Stimulated activated CD8-positive, alpha-beta memory T cell treated with anti-CD3 and anti-CD28 coated beads, Interleukin-7, amount 100 ng/mL, for 1 hour (primary cell): ENCODE results near the gene DZANK1.
"Not testable (repeated sequence)": the region's sequence is repeated elsewhere in the genome, so short reads cannot be mapped to it uniquely, and the experiment has no call there.

Source experiments
- DNase-seq, 2 donors: peaks; one replicate each; pipeline ENCODE4 v3.0.0-alpha.2; 2020; ENCODE audit warnings: low read depth in 2 of 2

The DZANK1 gene

DNA sequence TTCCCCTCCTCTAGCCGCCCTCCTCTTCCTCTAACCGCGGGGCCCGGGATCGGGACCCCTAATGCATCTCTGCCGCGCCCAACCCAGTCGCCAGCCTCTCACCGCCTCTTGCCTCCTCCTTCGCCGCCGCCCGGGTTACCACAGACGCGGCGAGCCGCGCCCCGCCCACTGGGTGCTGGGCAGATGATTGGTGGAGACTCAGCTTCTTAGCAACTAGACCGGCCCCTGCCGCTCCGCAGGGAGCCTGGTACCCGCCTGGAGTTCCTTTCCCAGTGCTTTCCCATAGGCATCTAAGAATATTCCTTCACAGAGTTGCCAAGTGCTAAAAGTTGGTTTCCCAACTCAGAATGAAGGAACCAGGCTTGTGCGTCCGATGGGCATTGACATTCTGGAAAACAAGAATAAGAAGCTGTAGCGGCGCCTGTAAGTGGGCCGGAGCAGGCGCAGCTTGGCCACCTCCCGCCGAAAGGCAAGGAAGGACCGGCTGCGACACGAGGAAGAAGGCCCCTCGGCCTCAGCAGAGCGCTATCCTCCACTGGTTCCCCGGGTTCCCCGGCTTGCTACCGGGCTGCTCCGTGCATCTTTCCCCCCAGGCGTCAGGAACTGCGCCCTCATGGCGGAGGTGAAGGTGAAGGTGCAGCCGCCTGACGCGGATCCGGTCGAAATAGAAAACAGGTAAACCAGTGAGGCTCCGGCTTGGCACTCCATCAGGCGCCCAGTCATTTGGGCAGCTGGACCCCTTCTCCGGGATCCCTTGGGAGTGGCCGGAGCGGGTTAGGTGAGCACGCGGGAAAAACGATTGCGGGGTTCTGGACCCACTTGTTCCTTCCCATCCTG, at the start of gene DZANK1, which contains the start of gene POLR3F:
DZANK1 (minus strand) TSS at position 137 of the 837 bp plus-strand sequence. CDS start 1,672 bp downstream, outside the sequence.
POLR3F (plus strand) TSS at position 497 of the 837 bp plus-strand sequence; CDS start at position 614, 117 bp downstream.
- peak; percentile 79 to 83 for DNase-seq

DNA sequence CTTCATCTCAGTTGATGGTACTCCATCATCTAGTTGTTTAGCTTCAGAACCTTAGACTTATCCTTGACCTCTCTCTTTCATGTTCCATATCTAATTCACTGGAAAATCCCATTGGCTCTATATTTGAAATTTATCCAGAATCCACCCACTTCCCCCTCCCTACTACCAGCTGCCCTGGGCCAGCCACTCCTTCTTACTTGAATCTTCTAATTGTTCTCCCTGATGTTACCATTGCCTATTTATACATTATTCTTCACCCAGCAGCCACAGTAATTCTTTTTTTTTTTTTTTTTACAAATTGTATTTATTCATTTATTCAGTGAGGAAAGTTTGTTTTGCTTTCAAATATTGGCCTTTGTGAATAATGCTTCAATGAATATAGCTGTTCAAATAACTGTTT, 49.1 kb upstream of the DZANK1 start:
- DNase-seq: no peak

DNA sequence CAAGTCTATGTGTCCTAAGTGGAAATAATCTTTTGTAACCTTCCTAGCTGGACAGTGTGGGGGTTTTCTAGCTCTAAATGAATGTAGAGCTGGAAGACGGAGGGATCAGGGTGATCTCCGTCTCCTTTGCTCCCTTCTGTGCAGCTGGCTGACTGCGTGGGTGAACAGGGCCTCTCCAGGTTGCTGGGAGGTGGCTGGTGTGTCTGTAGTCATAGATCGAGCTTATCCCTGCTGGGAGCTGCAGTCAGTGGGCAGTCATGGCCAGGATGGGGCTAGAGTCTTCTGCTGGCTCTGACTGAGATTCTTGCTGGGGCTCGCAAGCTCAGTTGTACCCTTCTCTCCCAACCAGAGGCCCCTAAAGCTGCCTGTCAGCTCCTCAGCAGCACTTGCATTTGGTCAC, 47.3 kb upstream of the DZANK1 start:
- no peak for DNase-seq

DNA sequence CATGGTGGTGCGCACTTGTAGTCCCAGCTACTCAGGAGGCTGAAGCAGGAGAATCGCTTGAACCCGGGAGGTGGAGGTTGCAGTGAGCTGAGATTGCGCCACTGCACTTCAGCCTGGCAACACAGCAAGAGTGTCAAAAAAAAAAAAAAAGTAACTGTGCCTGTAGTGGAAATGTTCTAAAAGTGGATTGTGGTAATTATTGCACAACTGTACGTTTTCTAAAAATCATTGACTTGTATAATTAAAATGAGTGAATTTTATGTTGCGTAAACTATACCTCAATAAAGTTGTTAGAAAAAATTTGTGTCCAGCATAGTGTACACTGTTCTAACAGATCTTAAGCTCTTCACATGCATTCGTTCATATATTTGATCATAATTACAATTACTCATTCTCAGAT, 46.4 kb upstream of the DZANK1 start:
- DNase-seq: no peak

DNA sequence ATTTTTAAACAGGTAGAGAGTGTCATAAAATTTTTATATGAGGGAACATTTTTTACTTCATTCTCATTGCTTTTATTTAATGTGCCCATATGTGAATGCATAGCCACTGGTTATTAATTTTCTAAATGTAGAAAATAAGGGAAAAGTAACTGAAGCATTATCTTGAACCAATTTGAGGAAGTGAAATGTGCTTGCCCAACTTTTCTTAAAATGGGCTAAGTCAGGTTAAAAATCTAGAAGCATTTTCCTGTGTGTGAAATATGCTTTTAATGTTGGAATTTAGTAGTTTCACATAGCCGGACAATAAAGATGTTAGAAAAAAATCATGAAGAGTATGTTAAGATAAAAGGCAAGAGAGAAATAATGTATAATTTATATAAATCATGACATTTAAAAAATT, 44.7 kb upstream of the DZANK1 start:
- no peak for DNase-seq

DNA sequence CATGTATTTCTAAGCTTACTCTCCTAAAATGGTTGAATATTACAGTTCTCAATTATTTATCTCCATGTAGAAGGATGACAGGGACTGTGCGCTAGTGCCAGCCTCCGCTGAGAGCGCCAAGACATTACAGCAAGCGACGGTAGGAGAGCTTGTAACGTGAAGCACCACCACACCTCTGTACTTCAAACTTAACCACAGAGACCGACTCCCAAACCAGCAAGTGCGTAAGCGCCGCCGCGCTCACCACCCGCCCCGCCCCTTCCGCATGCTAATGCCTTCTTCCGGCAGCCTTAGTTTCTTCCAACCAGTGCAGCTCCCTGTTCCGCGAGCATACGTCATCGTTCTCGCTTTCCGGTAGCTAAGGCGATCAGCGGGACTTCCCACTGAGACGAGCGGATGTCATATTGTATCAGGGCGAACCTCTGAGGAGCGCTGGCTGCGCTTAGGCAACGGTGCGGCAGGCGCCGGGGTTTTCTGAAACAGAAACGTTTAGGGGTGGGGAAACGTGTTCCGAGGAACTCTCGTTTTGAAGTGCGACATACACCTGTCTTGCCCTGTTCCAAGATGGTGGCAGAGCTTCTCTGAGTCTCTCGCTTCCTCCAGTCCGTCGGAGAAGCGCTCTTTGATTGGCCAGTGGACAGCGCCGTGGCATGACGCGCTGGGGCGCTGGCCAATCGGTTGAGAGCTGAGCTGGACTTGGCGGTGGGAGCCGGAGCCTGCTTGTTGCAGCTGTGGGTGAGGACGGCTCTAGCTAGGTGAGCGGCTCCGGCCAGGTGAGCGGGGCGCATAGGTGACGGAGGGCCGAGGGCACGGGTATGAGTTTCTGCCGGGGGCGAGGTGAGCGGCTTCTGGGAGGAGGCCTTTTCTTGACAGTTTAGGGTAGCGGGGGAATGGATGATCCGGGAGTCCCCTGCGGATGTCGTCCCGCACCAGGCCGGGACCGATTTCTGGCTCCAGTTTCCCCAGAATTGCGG, 40.7 kb upstream of the DZANK1 start, which contains the start of gene SEC23B:
SEC23B (plus strand) TSS at position 723 of the 974 bp plus-strand sequence. CDS start 2,896 bp downstream, outside the sequence.
- peak; percentile 95 for DNase-seq

DNA sequence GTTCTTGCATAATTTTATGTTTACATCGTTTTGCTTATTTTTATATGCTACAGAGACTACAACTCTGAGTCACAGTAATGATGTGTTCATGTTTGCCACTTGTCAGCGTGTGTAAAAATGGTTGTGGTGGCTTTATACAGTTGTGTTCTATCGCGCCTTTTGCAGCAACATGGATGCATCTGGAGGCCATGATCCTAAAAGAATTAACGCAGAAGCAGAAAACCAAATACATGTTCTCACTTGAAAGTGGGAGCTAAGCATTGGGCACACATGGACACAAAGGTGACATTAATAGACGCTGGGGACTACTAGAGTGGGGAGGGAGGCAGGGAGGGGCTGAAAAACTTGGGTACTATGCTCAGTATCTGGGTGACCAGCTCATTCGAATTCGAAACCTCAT, 39.9 kb upstream of the DZANK1 start:
- no peak for DNase-seq

DNA sequence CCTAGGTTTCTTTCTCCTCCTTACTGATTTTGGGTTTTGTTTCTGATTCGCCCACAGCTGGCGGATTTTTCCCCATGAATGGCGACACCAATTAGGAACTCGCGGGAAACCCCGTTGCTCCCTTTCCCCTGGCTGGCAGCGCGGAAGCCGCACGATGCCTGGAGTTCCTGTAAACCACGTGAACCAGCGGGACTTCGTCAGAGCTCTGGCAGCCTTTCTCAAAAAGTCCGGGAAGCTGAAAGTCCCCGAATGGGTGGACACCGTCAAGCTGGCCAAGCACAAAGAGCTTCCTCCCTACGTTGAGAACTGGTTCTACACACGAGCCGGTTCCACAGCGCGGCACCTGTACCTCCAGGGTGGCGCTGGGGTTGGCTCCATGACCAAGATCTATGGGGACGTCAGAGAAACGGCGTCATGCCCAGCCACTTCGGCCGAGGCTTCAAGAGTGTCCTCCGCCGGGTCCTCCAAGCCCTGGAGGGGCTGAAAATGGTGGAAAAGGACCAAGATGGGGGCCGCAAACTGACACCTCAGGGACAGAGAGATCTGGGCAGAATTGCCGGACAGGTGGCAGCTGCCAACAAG, 37.7 kb upstream of the DZANK1 start:
- no peak for DNase-seq

DNA sequence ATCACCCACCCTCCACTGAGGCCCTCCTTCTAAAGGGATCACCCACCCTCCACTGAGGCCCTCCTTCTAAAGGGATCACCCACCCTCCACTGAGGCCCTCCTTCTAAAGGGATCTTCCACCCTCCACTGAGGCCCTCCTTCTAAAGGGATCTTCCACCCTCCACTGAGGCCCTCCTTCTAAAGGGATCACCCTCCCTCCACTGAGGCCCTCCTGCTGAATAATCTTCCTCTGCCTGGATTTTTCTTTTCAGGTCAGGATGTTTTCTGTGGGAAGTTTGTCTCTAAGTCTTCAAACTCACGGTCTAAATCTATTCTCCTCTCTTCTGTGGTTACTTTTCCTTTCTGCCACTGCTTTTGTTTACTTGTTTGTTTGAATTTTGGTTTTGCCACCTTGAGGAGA, 34.8 kb upstream of the DZANK1 start:
- not testable (repeated sequence) for DNase-seq

DNA sequence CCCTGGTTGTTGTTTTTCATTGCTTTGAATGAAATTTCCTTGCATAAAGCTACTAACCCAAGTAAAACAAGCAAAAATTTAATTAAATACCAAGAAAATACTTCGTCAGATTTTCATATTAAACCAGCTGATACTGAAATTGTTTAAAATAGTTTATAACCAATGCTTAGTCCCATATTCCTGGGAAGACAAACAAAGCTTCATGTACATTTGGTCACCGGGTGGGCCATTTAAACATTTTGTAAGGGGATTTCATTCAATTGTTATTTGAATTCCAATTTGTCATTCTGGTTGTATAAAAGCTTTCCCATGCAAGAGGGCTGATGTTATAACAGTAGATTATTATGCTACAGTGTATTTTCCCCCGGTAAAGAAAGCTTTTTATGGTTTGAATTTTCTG, 30.8 kb upstream of the DZANK1 start:
- no peak for DNase-seq

DNA sequence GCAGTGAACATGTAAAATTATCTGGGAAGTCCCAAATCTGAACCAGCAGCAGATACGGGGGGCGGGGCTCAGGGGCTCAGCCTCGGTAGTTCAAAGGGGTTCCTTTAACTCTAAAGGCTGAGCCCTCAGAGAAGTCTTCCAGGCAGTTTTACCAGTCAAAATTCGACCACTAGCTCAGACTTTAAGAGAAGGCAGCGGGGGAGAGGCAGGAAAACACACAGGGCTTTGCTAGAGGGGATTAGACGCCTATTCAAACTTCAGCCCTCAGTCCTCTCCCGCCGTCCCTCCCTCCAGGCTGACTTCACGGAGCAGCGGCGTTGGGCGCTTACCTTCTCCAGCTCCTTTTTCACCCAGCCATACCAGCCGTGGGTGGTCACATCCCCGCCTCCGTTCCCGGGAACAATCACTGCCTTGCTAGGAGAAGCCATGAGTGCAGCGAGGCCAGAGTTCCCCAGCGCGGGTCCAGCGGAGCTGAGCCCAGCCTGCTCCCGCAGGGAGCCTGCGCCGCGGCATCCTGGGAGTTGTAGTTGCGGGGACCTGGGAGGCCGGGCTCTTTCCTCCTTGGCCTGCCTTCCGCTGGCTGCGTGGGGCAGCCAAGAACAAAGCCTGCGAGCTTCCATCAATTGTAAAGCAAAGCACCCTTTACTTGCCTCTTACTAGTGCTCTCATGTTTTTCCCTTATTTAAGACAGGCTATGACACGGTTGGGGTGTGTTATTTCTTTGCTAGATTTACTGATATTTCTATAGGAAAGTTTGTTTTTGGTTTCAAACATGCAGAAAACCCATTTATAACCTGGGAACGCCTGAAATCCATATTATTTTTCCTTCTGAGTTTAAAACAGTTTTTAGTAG, 30.1 kb upstream of the DZANK1 start, which contains the start of gene RBBP9:
RBBP9 (minus strand) TSS at position 486 of the 853 bp plus-strand sequence; CDS start at position 428, 58 bp downstream.
- peak; percentile 24 to 40 for DNase-seq

DNA sequence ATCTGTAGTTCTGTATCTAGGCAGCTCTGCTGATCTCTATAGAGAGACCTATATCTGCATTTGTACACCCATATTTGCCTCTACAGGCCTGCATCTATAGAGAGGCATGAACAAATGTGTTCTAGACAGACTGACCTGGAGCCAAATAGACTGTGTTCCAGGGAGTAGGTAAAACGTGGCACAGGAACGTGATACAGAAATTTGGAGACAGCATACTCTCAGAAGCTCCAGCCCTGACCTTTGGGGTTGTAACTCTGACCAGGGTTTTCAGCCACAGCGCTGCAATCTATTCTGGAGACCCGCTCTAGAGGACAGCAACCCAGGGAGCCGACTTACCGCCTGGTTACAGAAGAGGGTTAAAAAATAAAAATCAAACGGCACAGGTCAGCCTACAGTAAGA, 29.2 kb upstream of the DZANK1 start:
- no peak for DNase-seq

DNA sequence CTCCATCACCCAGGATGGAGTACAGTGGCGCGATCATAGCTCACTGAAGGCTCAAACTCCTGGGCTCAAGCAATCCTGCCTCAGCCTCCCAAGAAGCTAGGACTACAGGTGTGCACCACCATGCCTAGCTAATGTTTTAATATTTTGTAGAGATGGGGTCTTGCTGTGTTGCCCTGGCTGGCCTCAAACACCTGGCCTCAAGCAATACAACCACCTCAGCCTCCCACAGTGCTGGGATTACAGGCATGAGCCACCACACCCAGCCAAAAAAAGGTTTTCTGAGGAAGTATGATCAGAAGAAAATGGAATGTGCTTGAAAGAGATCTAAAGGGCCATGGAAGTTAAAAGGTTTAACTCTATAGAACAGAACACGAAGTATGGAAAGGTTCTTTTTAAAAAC, 21.5 kb upstream of the DZANK1 start:
- DNase-seq: no peak

DNA sequence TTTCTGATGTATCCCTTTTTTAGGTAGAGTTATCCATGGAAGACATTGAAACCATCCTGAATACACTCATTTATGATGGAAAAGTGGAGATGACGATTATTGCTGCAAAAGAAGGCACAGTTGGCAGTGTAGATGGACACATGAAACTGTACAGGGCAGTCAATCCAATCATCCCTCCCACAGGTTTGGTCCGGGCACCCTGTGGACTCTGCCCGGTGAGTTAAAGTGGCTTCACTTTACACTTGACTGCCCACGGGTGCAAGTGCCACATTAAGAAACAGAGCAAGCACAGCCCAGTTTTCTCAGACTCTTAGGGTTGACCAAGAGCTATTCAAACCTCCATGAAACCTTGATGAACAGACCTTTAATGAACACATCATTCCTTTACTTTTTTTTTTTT, 14.8 kb upstream of the DZANK1 start:
- DNase-seq: no peak

DNA sequence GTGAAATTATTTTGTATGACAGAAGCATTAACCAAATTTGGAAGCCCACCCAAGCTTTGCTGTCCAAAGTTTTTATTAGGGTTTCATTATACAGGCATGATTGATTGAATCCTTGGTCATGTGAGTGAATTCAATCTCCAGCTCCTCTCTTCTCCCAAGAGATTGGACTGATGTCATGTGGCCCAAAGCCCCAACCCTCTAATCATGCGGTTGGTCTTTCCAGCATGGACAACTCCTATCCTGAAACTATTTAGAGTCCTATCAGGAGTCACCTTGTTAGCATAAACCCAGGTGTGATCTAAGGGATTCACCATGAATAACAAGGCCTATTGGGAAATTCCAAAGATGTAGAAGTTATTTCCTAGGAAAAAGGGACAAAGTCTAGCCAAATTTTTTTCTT, 11.0 kb upstream of the DZANK1 start:
- DNase-seq: no peak

DNA sequence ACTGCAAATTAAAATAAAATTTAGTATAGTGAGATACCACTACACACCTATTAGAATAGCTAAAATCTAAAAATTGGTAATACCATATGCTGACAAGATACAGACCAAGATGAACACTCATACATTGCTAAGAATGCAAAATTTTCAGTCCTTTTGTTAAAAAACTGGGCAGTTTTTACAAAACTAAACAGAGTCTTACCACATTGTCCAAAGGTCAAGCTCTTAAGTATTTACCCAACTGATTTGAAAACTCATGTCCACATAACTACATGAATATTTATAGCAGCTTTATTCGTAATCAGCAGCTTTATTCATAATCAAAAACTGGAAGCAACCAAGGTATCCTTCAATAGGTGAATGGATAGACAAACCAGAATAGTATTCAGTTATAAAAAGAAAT, 10.4 kb upstream of the DZANK1 start:
- no peak for DNase-seq

DNA sequence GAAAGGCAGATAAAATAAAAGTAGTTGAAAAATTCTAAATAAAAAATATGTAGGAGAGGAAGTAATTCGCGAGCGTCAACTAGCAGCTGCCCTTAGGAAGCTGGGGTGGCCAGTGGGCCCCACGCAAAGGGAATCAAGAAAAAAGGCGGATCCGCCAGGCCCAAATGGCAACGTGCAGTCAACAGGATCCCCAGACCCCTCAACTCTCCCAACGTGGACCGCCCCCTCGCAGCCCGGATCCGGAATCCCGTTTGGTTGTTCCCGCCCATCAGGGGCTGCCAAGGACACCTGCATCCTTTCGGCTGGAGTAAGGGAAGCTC, 296 bp downstream of the DZANK1 start:
- no peak for DNase-seq

DNA sequence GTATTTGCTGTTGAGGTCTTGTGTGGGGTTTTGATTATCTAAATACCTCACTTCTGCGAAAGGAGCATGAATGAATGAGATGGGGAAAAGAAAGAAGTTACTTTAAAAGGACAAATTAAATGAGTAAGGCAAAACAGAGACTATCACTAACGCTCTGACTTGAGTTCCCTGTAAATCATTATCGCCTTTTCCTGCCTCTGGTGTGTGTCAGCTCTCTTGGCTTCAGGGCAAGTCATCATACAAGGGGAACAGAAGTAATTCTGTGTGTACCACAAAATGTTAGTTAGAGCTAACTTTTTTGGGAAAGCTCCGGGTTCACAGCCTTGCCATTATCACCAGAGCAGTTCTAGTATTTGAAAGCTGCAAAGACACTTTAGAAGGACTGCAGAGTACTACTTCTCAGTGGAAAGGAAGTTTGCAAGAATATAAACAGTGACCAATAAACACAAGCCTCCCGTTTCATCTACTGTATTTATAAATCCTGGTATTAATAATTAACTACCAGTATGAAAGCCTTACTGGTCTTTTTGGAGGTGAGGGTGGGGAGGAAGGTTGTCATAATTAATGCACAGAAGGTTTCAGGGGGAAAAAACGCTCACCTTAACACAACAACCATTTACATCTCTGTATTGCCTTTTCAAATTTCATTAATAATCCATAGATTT, 1.2 kb downstream of the DZANK1 start:
- no peak for DNase-seq

DNA sequence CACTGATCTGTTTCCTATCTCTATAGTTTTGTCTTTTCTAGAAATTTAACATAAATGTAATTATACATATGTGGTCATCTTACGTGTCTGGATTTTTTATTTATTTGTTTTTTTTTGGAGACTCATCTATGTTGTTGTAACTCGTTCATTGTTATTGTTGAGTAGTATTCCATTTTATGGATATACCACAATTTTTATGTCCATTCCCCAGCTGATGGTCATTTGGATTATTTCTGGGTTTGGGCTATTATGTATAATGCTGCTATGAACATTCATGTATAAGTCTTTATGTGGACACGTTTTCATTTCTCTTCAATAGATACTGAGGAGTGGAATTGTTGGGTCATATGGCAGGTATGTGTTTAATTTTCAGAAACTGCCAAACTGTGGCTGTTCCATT, 10.2 kb downstream of the DZANK1 start:
- no peak for DNase-seq

DNA sequence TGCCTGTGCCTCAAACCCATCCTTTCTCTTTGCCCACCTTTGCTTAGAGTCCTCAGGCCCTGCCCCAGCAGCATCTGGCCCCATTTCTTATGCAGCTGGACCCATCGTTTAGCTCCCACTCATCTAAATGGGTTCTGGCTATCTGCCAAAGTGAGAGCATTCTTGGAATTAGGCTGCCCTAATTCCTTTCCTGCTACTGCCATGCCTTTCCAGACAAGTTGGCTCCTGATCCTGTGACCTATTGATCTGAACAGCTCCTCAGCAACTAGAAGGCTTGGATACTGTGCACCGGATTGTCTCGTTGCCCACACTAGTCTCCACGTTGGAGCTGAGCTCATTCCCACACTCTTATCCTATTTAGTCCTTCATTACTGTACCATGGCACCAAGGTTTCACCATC, 22.9 kb downstream of the DZANK1 start:
- DNase-seq: no peak

DNA sequence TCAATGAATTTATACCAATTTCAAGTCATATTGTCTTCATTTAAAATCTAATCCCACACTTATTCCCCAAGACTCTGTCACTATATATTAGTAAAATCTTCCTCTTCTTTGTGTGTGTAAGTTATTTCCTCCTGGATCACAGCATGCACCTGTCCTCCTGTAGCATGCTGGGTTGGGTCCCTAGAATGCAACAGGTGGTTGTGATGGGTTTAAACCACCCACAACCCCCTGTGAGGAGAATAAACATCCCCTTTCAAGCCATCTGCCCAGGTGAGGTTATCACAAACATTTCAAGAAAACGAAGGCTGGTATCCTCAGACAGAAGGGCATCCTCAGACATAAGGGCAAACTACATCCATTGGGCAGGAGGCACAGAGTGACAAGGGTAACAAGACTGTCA, 26.4 kb downstream of the DZANK1 start:
- DNase-seq: no peak
